A673 (cell line): ENCODE data around the gene CES3. TPM values are rescaled to one million over a fixed set of nuclear protein-coding genes. Genes with fewer than 3 reads are reported as not detected.

ENCODE experiments used
- BruUV-seq: library from RNA; stranded (reverse); fragments of 400-500 nt; replicated peaks from 2 replicates; lab custom pipeline; 2021; lab: Mats Ljungman, UMichigan
- CTCF ChIA-PET: fragments of 300-600 bp; sonication (Branson Sonifier 250); formaldehyde crosslinking; loops from one replicate; lab custom pipeline; 2022; ENCODE audit warnings: antibody characterized with exemption; lab: Charles Lee
- POLR2A ChIA-PET: fragments of 300-600 bp; sonication (Branson Sonifier 250); formaldehyde crosslinking; loops from one replicate; lab custom pipeline; 2022; ENCODE audit warnings: antibody characterized with exemption; ENCODE audit not compliant: low non-redundant PET; lab: Charles Lee
- DNase-seq: peaks from one replicate; pipeline ENCODE4 v3.0.0-alpha.2; 2015; ENCODE audit warnings: low spot score
- H3K27ac ChIP-seq: fragments of 200-600 bp; sonication (generic); 2 replicates; pipeline ENCODE4 v1.5.1; 2016; ENCODE audit warnings: mixed run types, low read depth, mild to moderate bottlenecking, mixed read lengths, antibody characterized with exemption, low read length; ENCODE audit not compliant: poor library complexity, severe bottlenecking
- H3K27me3 ChIP-seq: fragments of 200-600 bp; sonication (generic); replicated peaks from 2 replicates; pipeline ENCODE4 v1.6.1; 2017; ENCODE audit warnings: mixed run types, low read depth, mild to moderate bottlenecking, mixed read lengths, antibody characterized with exemption, low read length; ENCODE audit not compliant: insufficient read depth, poor library complexity
- H3K36me3 ChIP-seq: fragments of 200-600 bp; sonication (generic); 2 replicates; pipeline ENCODE4 v1.6.1; 2016; ENCODE audit warnings: mixed run types, mild to moderate bottlenecking, mixed read lengths, antibody characterized with exemption, low read length; ENCODE audit not compliant: insufficient read depth, poor library complexity, severe bottlenecking
- H3K4me1 ChIP-seq: fragments of 200-600 bp; sonication (generic); 2 replicates; pipeline ENCODE4 v1.6.1; 2017; ENCODE audit warnings: mixed run types, mild to moderate bottlenecking, mixed read lengths, antibody characterized with exemption, low read length; ENCODE audit not compliant: insufficient read depth, poor library complexity, severe bottlenecking
- H3K4me3 ChIP-seq: fragments of 200-600 bp; sonication (generic); 2 replicates; pipeline ENCODE4 v1.5.1; 2016; ENCODE audit warnings: low read depth, mixed run types, mild to moderate bottlenecking, mixed read lengths, low read length; ENCODE audit not compliant: poor library complexity, severe bottlenecking
- H3K9me3 ChIP-seq: fragments of 200-600 bp; sonication (generic); 2 replicates; pipeline ENCODE4 v1.6.1; 2016; ENCODE audit warnings: mixed run types, low read depth, mild to moderate bottlenecking, mixed read lengths, antibody characterized with exemption, low read length; ENCODE audit not compliant: poor library complexity, severe bottlenecking
- CTCF ChIP-seq: fragments of 300-800, 200-600 bp; sonication (generic); conservative IDR thresholded peaks from 2 replicates; pipeline ENCODE4 v1.5.1; 2017; ENCODE audit warnings: low read depth, mild to moderate bottlenecking, antibody characterized with exemption, low read length, moderate library complexity, mixed read lengths
- EZH2 ChIP-seq: fragments of 200-600 bp; sonication (generic); IDR thresholded peaks from 2 replicates; pipeline ENCODE4 v1.6.1; 2017; ENCODE audit warnings: borderline replicate concordance, low read depth, mild to moderate bottlenecking, mixed read lengths, antibody characterized with exemption, low read length; ENCODE audit not compliant: poor library complexity, severe bottlenecking
- intact Hi-C: fragments of 100-400 bp; cut with micrococcal nuclease; formaldehyde crosslinking; loops from one replicate; pipeline ENCODE4 v1.10.0; 2022; ENCODE audit not compliant: unreplicated experiment
- total RNA-seq: library from RNA; stranded (reverse); gene quantifications from 2 replicates; pipeline ENCODE4 v1.2.3, GENCODE V29; 2021

The CES3 gene
- total RNA-seq, 1 experiment from 2014 or later = 3.9 TPM

GRCh38 chr16:66928702-66929388 lies 32.2 kb upstream of the CES3 start:
- CTCF ChIA-PET = interaction anchor here (0.6 to 1.1 kb wide), 9 partner anchors 9 to 521 kb away, joined by 3 to 11 read pairs (median 3); partner anchors contain the start of gene PDP2
- POLR2A ChIA-PET = no interaction called here
- H3K36me3 ChIP-seq = no peaks in the 10 kb centered on the region
- intact Hi-C loops = loop anchor here (1.0 kb wide), 1 partner anchor 34 kb away; no protein-coding TSS in a partner anchor
- peak; percentile 51 for DNase-seq
- no TSS peak for BruUV-seq
- H3K27ac ChIP-seq = no peak overlapping the region
- peaks cover 24% of the 10 kb centered on the region for H3K27me3 ChIP-seq
- no peak overlapping the region for H3K4me3 ChIP-seq
- H3K9me3 ChIP-seq = no peaks in the 10 kb centered on the region
- TF ChIP-seq CTCF = peak; percentile 71
- TF ChIP-seq EZH2 = no peak
- peaks cover 13% of the 10 kb centered on the region for H3K4me1 ChIP-seq

GRCh38 chr16:66930189-66930588 lies 30.9 kb upstream of the CES3 start:
- intact Hi-C loops = no loop called here
- peaks cover 11% of the 10 kb centered on the region for H3K27me3 ChIP-seq
- H3K4me1 ChIP-seq = peaks cover 13% of the 10 kb centered on the region
- ChIA-PET CTCF (no interaction called here), POLR2A (no interaction called here)
- H3K36me3 ChIP-seq = no peaks in the 10 kb centered on the region
- TF ChIP-seq EZH2 (no peak), CTCF (no peak)
- BruUV-seq = no TSS peak
- no peak overlapping the region for H3K4me3 ChIP-seq
- no peak for DNase-seq
- no peak overlapping the region for H3K27ac ChIP-seq
- no peaks in the 10 kb centered on the region for H3K9me3 ChIP-seq

GRCh38 chr16:66931665-66932064 lies 29.4 kb upstream of the CES3 start:
- Histone ChIP-seq H3K4me1 (peaks cover 21% of the 10 kb centered on the region), H3K9me3 (no peaks in the 10 kb centered on the region), H3K27me3 (no peaks in the 10 kb centered on the region), H3K4me3 (no peak overlapping the region), H3K27ac (no peak overlapping the region), H3K36me3 (no peaks in the 10 kb centered on the region)
- no peak for TF ChIP-seq CTCF
- no peak for TF ChIP-seq EZH2
- intact Hi-C loops = no loop called here
- POLR2A ChIA-PET = interaction anchor here (0.6 kb wide), 1 partner anchor 40 kb away, joined by 7 read pairs; no protein-coding TSS in a partner anchor
- no TSS peak for BruUV-seq
- CTCF ChIA-PET = no interaction called here
- no peak for DNase-seq
